ENCODE results near the gene ABCD1. TPM values are rescaled to one million over a fixed set of nuclear protein-coding genes. Genes with fewer than 3 reads are reported as not detected.

Gene ABCD1
- total RNA-seq, 2 experiments from 2014 or later: 16.5 to 17.6 TPM

GRCh38 chrX:153784325-153784967 is 59.8 kb downstream of the ABCD1 start:
- no peaks in the 10 kb centered on the region for H3K9me3 Mint-ChIP-seq
- peaks cover 9% of the 10 kb centered on the region for H3K27me3 Mint-ChIP-seq
- no peaks in the 10 kb centered on the region for H3K4me1 Mint-ChIP-seq
- H3K4me3 Mint-ChIP-seq: no peak overlapping the region
- ChIA-PET CTCF (no interaction called here), POLR2A (no interaction called here)
- no peak for DNase-seq
- no peak overlapping the region for H3K27ac Mint-ChIP-seq
- H3K36me3 Mint-ChIP-seq (ENCODE audit: low read depth): peaks cover 4% of the 10 kb centered on the region

- Mint-ChIP-seq H3K4me3 (no peak overlapping the region), H3K27ac (no peak overlapping the region), H3K9me3 (no peaks in the 10 kb centered on the region), H3K4me1 (peaks cover 2% of the 10 kb centered on the region), H3K27me3 (no peaks in the 10 kb centered on the region), H3K36me3 (ENCODE audit: low read depth) (peaks cover 4% of the 10 kb centered on the region)
- no peak for DNase-seq
- POLR2A ChIA-PET: no interaction called here
- CTCF ChIA-PET: no interaction called here
Observed at GRCh38 chrX:153786669-153787068, 62.0 kb downstream of the ABCD1 start.

- no peak overlapping the region for H3K4me3 Mint-ChIP-seq
- DNase-seq: no peak
- peaks cover 12% of the 10 kb centered on the region for H3K4me1 Mint-ChIP-seq
- H3K27me3 Mint-ChIP-seq: no peaks in the 10 kb centered on the region
- no peak overlapping the region for H3K27ac Mint-ChIP-seq
- H3K36me3 Mint-ChIP-seq (ENCODE audit: low read depth): peaks cover 9% of the 10 kb centered on the region
- POLR2A ChIA-PET: no interaction called here
- H3K9me3 Mint-ChIP-seq: no peaks in the 10 kb centered on the region
- CTCF ChIA-PET: no interaction called here
Observed at GRCh38 chrX:153789654-153790053, 65.0 kb downstream of the ABCD1 start.

GRCh38 chrX:153791104-153791852 is 66.6 kb downstream of the ABCD1 start:
- H3K4me3 Mint-ChIP-seq: no peak overlapping the region
- no peak for DNase-seq
- POLR2A ChIA-PET: no interaction called here
- peaks cover 16% of the 10 kb centered on the region for H3K36me3 Mint-ChIP-seq (ENCODE audit: low read depth)
- H3K27ac Mint-ChIP-seq: no peak overlapping the region
- CTCF ChIA-PET: no interaction called here
- peaks cover 18% of the 10 kb centered on the region for H3K4me1 Mint-ChIP-seq
- no peaks in the 10 kb centered on the region for H3K27me3 Mint-ChIP-seq
- H3K9me3 Mint-ChIP-seq: no peaks in the 10 kb centered on the region

- ChIA-PET POLR2A (no interaction called here), CTCF (no interaction called here)
- no peaks in the 10 kb centered on the region for H3K27me3 Mint-ChIP-seq
- no peaks in the 10 kb centered on the region for H3K9me3 Mint-ChIP-seq
- no peak overlapping the region for H3K27ac Mint-ChIP-seq
- DNase-seq: no peak
- H3K4me1 Mint-ChIP-seq: peaks cover 24% of the 10 kb centered on the region
- H3K36me3 Mint-ChIP-seq (ENCODE audit: low read depth): peaks cover 21% of the 10 kb centered on the region
- no peak overlapping the region for H3K4me3 Mint-ChIP-seq
Observed at GRCh38 chrX:153792368-153792767, 67.7 kb downstream of the ABCD1 start.

GRCh38 chrX:153793291-153793690 is 68.6 kb downstream of the ABCD1 start:
- H3K27ac Mint-ChIP-seq: peak overlapping the region; percentile 82
- POLR2A ChIA-PET: interaction anchor here (1.1 to 2.4 kb wide), 2 partner anchors 12 to 133 kb away, joined by 4 to 25 read pairs; partner anchors contain the start of gene ARHGAP4

More at GRCh38 chrX:153793291-153793690, 68.6 kb downstream of the ABCD1 start:
- Mint-ChIP-seq H3K4me3 (peak overlapping the region; percentile 94), H3K27me3 (no peaks in the 10 kb centered on the region), H3K9me3 (no peaks in the 10 kb centered on the region), H3K36me3 (ENCODE audit: low read depth) (peaks cover 25% of the 10 kb centered on the region), H3K4me1 (peaks cover 24% of the 10 kb centered on the region)
- no peak for DNase-seq
- CTCF ChIA-PET: no interaction called here

Other genes starting within 250 kb of the ABCD1 start
- gene BGN, start 229.9 kb upstream of the ABCD1 start, total RNA-seq: not detected
- gene ATP2B3, start 207.2 kb upstream of the ABCD1 start, total RNA-seq: not detected
- 10 to 100 TPM; 21.1 to 21.8 TPM for gene CCNQ, start 125.7 kb upstream of the ABCD1 start, total RNA-seq
- not detected for gene DUSP9, start 77.7 kb upstream of the ABCD1 start, total RNA-seq
- under 1 TPM; 0.60 to 0.96 TPM for gene PNCK, start 51.0 kb upstream of the ABCD1 start, total RNA-seq
- 1 to 10 TPM; 2.9 to 3.0 TPM for gene SLC6A8, start 36.9 kb upstream of the ABCD1 start, total RNA-seq
- 100 to 1,000 TPM; 162 TPM for gene BCAP31, start 469 bp upstream of the ABCD1 start, total RNA-seq
- gene PLXNB3, start 39.4 kb downstream of the ABCD1 start, total RNA-seq: under 1 TPM; 0.18 to 0.58 TPM
- gene SRPK3, start 56.2 kb downstream of the ABCD1 start, total RNA-seq: not detected
- gene IDH3G, start 69.5 kb downstream of the ABCD1 start, total RNA-seq: 10 to 100 TPM; 62.4 to 64.8 TPM
- 100 to 1,000 TPM; 247 to 250 TPM for gene SSR4, start 69.8 kb downstream of the ABCD1 start, total RNA-seq
- gene PDZD4, start 105.7 kb downstream of the ABCD1 start, total RNA-seq: 1 to 10 TPM in 1 of 2 experiments, under 1 TPM in 1; 0.88 to 1.1 TPM
- 1 to 10 TPM; 4.2 to 5.2 TPM for gene L1CAM, start 161.3 kb downstream of the ABCD1 start, total RNA-seq
- gene AVPR2, start 179.8 kb downstream of the ABCD1 start, total RNA-seq: not detected
- gene ARHGAP4, start 201.4 kb downstream of the ABCD1 start, total RNA-seq: 100 to 1,000 TPM; 262 to 267 TPM
- gene NAA10, start 210.2 kb downstream of the ABCD1 start, total RNA-seq: 10 to 100 TPM; 63.1 to 63.7 TPM
- gene RENBP, start 219.8 kb downstream of the ABCD1 start, total RNA-seq: 10 to 100 TPM; 12.1 to 12.8 TPM
- 10 to 100 TPM; 88.3 to 93.1 TPM for gene HCFC1, start 247.0 kb downstream of the ABCD1 start, total RNA-seq
- gene TMEM187, start 247.9 kb downstream of the ABCD1 start, total RNA-seq: 10 to 100 TPM in 1 of 2 experiments, 1 to 10 TPM in 1; 9.9 to 12.6 TPM

All from activated CD4-positive, alpha-beta memory T cell treated with anti-CD3 and anti-CD28 coated beads, Interleukin-2, amount 10 ng/mL, durations not matched to agents 7 days and 5 days (primary cell).